Sigmoid colon (tissue), 4 donors: ENCODE data around the gene EDDM3A.

Experiments
- EP300 ChIP-seq, 4 donors: sonication (generic); formaldehyde crosslinking; IDR thresholded peaks; one replicate each; pipeline ENCODE4 v1.6.1; 2017; ENCODE audit warnings: antibody characterized with exemption in 4 of 4
- POLR2A ChIP-seq, 2 donors: fragments of 450-650 bp; IDR thresholded peaks; one replicate each; pipeline ENCODE4 v1.6.1; 2016; ENCODE audit warnings: antibody characterized with exemption in 2 of 2, mild to moderate bottlenecking in 2 of 2, moderate library complexity in 2 of 2
- POLR2AphosphoS5 ChIP-seq, 4 donors: sonication (generic); formaldehyde crosslinking; IDR thresholded peaks; one replicate each; pipeline ENCODE4 v1.6.1; 2017; ENCODE audit warnings: antibody characterized with exemption in 4 of 4
- TF ChIP-seq, protein P1 (sequence below), 4 experiments: fragments of 450-650 bp in 3 of 4; fragments of 200-600 bp in 1 of 4; IDR thresholded peaks; one replicate each; pipeline ENCODE4 v1.5.1; 2016 to 2019; ENCODE audit warnings: antibody characterized with exemption in 4 of 4, mild to moderate bottlenecking in 3 of 4, moderate library complexity in 2 of 4

DNA sequence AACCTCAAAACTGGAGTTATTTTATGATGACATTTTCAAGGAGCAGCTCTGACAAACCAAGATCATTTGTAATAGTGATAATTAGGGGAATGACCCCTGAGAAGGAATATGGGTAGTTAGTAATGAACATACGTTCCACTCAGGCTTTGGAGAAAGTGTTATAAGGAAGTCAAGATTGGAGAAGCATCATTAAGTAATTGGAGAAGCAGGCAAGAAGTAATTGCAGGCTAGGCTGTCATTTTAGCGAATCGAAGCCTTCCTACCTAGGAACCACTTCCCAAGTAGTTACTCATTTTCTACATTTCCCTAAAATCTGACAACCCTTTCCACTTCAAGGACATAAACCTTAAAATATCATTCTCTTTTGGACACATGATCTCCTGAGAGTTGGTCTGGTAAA lies 23.7 kb downstream of the EDDM3A start:
- TF ChIP-seq POLR2AphosphoS5 (IDR thresholded peaks at IDR 0.05): no peak
- no peak for TF ChIP-seq EP300 (IDR thresholded peaks at IDR 0.05)
- no peak for TF ChIP-seq POLR2A (IDR thresholded peaks at IDR 0.05)
- TF ChIP-seq, protein P1, sequence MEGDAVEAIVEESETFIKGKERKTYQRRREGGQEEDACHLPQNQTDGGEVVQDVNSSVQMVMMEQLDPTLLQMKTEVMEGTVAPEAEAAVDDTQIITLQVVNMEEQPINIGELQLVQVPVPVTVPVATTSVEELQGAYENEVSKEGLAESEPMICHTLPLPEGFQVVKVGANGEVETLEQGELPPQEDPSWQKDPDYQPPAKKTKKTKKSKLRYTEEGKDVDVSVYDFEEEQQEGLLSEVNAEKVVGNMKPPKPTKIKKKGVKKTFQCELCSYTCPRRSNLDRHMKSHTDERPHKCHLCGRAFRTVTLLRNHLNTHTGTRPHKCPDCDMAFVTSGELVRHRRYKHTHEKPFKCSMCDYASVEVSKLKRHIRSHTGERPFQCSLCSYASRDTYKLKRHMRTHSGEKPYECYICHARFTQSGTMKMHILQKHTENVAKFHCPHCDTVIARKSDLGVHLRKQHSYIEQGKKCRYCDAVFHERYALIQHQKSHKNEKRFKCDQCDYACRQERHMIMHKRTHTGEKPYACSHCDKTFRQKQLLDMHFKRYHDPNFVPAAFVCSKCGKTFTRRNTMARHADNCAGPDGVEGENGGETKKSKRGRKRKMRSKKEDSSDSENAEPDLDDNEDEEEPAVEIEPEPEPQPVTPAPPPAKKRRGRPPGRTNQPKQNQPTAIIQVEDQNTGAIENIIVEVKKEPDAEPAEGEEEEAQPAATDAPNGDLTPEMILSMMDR (IDR thresholded peaks at IDR 0.05): no peak
